CD4-positive, alpha-beta T cell treated with Interferon alpha-2 for 1 hour (primary cell): Measurements from ENCODE around the gene SLC6A11.

Source experiments
- DNase-seq, 2 donors: peaks; one replicate each; pipeline ENCODE4 v3.0.0-alpha.2; 2020 to 2022

Gene SLC6A11

DNA sequence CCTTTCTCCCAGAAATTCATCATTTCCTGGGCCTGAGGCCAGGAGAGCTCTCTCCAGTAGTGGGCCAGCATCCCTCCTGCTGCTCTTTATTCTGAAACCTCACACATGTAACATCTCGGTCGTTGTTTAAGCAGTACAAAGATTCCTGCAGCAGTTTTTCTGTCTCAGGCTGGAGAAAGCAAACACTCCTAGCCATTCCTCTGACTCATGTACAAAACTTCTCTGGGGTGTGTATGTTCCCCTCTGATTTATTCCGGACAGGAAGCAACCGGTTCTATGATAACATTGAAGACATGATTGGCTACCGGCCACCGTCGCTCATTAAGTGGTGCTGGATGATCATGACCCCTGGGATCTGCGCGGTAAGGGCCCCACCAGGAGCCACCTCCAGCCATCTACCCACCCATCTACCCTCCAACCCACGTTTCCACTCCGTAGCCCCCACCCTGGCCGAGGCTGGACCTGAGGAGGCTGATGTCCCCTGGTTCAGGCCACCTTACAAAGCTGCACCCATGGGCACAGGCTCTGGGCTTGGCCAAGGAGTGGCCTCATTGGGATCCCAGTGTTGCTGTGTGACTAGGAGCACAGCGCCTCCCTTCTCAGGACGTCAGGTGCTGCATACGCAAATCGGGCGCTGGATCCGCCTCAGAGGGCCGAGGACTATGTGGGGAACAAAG, 117.9 kb downstream of the SLC6A11 start:
- no peak for DNase-seq

DNA sequence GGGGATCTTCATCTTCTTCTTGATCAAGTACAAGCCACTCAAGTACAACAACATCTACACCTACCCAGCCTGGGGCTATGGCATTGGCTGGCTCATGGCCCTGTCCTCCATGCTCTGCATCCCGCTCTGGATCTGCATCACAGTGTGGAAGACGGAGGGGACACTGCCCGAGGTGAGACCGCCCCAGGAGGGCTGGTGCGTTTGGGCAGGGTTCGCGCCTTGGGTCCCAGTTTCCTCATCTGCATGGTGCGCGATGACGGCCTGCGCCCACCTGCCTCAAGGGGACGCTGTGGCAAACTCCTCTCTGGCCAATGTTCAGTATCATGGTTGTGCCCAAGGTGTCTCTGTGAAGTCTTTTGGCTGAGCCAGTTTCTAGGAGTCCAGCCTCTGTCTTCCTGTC, 119.0 kb downstream of the SLC6A11 start:
- DNase-seq = no peak

DNA sequence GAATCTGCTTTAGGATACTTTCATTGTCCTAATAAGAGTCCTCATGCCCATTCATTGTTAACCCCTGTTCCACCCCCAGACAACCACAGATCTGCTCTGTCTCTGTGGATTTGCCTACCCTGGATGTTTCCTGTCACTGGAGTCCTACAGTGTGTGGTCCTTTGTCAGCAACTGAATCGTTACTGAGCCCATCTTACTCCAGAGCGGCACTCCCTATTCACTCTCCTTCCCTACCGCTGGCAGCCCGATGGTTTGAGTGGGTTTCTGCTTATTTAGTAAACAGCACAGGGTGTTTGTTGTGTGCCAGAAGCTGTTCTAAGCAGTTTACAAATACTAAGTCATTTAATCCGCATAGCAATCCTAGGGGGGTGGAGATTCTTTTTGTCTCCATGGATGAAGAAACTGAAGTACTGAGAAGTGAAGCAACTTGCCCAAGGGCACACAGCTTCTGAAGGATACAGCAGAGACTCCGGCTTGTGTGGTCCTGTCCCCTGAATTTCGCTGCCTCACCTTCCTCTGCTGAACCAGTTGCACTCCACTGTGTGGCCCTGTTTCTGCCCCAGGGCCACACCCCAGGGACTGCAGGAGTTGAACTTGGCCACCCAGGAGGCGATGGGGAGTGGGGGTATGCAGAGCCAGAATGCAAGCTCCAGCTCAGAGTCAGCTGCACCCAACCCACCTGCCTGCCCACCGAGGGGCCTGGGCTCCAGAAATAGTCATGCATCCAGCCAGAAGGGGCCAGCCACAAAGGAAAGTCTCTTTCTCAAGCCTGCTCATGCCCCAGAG, 120.0 kb downstream of the SLC6A11 start:
- no peak for DNase-seq

DNA sequence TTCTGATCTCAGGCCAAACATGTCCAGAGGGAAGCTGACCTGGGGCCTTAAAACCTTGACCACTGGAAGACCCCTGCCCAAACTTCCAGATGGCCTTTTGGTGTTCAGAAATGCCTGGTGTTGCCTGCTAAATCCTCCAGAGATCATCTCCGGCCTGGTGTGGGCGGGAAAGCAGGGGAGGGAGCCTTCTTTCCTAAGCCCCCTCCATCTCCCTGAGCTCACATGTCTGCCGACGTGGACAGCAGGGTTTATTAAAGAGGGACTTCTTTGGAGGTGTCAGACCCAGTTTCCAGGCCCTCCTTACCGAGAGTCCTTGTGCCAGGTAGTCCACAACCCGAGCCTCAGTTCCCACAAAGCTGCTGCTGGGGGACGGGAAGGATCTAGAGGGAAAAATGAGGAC, 120.7 kb downstream of the SLC6A11 start:
- no peak for DNase-seq

DNA sequence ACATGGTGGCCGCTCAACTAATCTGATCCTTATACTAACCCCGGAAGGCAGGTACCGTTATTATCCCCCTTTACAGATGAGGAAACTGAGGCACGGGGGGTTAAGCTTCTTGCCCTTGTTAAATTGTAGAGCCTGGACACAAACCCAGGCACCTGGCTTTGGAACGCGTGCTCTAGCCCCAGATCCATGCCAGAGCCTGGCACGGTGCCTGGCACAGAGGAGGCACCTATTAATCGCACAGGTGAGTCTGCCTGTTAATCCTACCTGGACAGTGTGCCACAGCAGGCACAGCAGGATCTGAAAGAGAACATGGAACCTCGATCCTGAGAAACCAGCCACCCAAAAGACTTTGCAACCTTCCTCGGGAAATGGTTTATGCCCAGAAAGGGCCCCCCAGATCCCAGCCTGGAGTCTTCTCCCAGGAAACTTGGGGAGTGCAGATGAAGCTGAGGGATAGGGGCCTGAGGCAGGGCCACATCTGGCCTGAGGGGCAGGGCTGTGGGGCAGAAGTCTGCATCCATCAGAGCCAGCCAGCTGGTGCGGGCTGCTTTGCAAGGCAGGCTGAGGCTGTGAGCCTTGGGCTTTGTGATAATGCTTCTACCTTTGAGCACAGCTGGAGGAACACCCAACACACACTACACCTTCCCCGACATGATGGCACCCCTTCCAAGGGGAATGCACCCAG, 121.3 kb downstream of the SLC6A11 start:
- no peak for DNase-seq

DNA sequence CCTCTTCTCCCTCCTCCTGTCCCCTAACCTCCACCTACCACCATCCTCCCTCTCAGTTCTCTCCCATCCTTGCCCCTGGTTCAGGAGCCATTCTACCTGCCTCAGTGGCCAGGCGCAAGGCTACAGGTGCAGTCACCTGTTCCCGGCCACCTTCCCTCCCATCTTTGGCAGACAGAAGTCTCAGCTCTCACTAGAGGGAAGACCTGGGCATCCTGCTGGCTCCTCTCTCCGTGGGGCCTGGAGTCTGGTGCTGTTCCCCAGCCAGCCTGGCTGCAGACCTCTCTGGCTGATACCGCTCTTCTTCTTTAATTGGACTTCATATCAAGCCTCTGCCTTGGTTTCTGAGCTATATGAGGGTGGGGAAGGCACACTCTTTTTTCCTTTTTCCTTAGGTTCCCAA, 123.5 kb downstream of the SLC6A11 start:
- no peak for DNase-seq

DNA sequence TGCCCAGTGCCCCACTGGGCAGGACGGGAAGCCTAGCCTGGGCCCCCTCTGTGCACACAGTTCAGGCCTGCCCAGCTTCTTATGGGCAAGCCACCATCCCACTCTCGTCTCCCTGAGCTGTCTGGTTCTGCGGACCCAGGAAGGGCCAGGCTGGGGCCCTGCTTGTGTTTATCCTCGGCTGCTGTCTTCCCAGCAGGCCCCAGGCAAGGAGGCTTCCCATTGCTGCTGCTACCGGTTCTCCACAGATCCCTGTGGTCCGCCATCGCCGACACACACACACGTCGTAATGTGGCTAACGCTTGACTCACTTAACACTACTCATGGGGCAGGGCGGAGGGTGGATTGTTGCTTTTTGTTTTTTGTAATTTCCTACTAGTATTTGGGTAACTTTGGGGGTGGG, 124.1 kb downstream of the SLC6A11 start:
- DNase-seq = no peak

DNA sequence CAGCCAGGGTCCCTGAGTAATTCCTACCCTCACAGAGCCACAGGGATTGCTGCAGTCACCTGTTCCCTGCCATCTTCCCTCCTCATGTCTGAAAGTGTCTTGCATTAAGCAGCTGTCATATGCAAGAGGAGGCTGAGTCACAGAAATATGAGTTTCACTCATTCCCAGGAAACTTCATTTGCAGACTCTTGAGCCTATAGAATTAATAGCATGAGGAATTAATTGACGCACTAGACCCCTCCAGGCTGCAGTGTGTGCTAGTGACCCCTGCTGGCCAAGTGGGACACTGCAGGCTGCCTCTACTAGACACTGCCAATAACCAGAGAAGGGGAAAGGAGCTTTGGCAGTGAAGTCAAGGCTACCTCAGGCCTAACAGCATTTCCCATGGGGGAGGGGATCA, 125.9 kb downstream of the SLC6A11 start:
- DNase-seq = no peak

DNA sequence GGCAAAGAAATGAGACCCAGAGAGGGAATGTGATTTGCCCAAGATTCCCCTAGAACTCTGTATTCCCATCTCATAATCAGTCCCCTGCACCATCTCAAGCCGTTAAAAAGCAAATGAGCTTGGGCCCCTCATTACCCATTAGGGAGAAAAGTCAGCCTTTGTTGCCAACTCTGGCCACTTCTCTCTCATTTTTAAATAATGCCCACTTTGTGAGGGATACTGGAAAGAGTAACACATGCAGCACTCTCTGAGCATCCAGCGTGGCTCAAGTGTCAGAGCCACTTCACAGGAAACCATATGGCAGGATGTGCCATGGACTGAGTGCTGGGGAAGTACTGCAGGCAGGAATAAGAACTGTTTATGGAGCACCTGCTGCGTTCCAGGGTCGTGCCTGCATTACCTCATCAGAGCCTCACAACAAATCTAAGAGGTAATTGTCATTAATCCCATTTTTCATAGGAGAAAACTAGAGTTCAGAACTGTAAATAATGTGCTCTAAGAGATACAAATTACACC, 126.7 kb downstream of the SLC6A11 start:
- no peak for DNase-seq

DNA sequence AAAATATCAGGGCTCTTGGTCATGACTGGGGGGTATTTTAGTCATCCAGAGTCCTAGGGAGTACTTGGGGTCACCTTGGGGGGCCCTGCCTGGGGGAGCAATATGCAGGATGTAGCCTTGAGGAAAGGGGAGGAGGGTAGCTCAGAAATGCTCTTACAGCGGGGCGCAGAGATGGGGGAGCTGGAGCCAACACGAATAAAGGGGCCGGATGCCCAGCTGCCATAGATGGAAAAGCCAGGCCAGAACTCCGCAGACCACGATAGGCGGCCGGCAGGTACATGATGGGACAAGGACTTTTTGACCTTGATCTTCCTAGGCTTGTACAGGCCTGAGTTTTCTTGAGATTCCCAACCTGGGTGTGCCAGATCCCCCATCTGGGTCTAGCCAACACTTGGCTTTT, 128.8 kb downstream of the SLC6A11 start:
- DNase-seq = no peak

DNA sequence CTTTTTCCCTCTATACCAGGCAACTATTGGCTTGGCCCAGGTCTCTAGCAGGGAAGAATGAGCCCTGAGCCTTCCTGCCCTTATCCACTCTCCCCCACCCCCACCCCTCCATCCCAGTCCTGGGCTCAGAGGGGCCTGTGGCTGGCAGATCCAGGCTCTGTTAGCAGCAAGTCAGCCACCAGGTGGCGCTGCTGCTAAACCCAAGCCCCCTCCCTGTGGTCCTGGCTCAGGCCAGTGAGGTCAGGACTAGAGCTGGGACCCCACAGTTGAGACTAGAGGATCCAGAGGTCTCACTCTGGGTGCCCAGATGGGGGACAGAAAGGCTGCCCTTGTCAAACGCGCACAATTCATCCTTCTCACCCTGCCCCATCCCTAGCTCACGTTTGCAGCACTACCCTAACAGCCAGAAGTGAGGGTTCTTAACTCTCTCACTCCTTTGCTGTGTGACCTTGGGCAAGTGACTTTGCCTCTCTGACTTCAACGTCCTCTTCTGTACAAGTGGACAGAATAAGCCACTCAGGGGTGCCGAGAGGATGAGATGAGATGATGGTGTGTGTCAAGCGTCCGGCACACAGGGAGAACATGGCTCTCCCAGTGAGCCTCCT, 129.8 kb downstream of the SLC6A11 start:
- DNase-seq = peak; percentile 10 to 30

DNA sequence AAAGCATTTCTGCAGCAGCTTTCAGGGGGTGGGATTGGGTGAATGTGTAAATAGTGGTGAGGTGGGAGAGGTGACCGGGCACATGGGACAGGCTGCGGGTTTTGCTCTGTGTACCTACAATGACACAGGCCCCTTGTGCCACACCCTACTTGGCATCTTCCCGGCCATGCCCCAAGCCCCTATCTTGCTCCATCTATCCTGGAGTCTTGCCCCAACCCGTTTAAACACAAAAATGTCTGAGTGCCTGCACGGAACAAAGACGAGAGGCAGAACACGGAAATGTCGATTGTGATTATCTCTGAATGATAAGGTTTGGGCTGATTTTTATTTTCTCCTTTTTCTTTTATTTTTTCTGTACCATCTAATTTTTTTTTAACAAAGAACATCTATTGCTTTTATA, 130.5 kb downstream of the SLC6A11 start:
- DNase-seq = no peak

DNA sequence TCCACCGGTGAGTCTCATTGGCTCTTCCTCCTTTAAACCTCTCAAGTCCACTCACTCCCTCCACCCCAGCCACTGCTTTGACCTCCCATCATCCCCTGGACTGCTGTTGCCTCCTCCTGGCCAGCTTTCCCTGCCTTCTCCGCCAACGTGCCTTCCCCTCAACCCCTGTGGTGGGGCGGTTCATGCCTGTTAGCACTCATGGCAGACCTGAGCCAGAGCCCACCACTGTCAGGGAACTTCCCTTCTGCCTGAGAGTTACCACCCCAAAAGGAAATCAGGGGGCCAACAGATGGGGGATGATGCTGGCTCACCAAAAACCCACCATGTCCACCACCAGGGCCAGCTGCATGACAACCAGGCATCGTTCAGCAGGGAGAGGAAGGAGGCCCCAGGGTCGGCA, 132.3 kb downstream of the SLC6A11 start:
- no peak for DNase-seq

DNA sequence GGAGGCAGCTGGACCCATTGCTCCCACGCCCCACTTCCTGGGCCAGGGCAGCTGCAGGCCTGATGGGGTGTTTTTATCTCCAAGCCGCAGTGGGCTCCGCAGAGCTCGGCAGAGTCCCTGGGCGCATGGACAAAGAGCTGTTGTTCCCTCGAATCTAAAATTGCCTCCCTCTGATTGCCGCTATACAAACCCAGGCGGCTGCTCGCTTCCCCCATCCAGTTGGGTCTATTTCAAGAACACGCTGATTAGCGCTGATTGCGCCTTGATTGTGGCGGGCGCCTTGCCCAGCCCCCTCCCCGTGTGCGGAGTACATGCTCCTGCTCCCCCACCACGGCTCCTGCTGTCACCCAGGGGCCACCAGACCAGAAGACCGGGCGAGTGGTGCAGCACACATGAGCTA, 133.2 kb downstream of the SLC6A11 start:
- DNase-seq = no peak

DNA sequence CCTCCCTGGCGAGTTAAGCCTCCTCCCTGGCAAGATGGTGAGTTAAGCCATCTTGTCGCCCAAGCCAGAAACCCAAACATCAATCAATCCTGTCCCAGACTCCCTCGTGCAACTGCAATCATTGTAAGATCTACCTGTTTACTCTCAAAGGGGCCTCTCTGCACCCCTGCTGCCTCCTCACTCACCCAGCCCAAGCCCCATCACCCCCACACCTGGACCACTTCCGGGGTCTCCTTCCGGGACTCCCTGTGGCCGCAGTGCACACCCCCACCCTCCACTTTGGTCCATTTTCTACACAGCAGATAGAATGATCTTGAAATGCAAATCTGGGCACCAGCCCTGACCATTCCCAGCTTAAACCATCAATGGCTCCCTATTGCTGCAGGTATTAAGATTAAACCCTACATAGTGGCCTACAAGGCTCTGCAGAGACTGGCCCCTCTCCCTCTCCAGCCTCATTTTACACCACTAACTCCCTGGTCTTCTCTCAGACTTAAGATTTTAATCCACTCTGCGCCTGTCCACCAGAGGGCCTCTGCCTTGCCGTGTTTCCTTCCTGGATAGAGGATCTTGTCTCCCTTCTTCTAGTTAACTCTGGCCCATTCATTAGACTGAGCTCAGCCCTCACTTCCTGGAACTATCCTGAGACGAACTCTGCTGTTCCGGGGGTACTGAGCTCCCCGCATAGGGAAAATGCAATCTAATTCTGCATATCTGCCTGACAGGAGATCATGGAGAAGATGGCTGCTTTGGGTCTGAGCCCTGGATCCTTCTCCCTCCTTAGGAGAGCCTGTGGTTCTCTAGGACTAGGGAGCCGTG, 134.7 kb downstream of the SLC6A11 start:
- no peak for DNase-seq

DNA sequence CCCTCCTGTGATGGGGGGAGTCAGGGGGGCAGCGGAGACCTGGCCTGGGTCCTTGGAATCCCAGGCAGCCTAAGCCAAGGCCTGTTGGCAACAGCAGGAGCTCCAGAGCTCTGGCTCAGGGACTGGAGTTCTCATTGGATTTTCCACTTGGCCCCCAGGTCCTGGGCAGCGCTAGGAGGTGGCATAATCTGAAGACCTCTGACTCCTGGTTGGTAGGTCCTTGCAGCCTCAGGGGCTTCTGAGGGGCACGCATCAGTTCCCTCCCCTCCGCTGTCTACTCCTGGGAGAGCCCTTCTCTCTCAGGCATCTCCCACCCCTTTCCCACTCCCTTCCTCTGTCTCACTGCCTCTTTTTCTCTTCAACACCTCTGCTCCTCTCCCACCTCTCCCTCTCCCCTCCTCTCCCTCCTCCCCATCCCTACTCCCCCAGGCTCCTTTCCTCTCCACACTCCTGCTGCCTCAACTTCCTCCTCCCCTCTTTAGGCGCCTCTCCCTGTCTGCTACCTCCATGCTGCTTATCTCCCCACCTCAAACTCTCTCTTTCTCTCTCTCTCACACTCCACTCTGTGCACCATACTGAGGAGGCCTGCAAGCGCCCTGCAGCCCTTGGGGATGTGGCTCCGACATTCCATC, 135.4 kb downstream of the SLC6A11 start:
- no peak for DNase-seq

DNA sequence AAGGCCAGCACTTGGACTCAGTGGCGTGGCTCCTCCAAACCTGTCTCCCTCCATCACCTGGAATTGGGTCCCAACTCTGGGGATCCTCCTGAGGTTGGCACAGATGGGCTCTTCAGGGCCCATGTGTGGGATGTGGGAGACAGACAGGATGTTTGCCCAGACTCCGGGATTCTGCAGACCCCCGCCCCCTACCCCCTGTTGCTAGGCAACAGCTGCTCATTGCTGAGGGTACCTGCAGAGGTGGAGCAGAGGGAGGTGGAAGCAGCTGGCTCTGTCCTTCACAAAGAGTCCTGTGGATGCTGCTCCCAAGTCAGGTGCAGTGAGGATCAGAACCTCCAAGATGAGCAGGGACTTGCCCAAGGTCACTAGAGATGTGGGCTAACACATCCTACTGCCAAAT, 136.5 kb downstream of the SLC6A11 start:
- DNase-seq = no peak

DNA sequence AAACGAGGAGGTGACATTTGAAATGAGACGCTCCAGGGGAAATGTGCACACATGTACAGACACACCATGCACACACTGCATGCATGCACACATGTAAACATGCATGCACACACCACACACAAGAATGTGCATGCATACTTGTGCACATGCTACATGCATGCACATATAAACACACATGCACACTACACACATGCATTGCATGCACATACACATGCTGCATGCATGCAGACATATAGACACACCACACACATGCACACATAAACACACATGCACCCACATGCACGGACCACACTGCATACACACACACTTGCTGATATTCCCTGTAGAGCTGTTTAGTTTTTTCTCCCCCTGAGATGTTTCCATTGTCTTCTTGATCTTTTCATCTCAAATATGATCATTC, 138.7 kb downstream of the SLC6A11 start:
- DNase-seq = no peak

DNA sequence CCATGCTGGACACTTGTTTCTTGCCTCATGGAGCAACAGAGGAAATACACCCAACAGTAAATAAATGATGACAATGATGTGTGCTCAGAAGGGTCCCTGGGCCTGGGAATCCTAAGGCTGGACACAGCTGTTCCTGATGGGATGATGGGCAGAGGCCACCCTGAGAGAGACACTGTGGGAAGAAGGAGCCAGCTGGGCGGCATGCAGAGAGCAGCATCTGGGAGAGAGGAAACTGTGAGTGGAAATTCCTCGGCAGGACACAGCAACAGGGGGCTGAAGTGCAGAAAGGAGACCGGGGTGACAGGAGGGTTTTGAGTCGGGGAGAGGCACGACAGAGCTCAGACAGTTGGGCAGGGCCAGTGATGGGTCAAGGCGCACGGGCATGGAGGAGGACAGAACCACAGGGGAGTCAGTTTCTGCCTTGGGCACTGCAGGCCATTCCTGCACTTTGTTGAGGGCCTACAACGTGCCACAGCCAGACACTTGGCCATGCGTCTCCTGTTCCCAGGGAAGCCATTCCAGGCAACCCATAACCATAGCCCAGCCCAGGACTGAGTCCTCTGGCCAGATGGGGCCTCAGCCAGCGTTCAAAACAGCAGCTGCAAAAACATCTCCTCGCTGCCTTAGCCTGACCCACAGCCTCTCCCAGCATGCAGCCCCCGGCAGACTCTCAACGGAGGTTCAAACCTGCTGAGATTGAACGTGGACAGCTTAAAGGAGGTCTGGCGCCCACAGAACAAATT, 139.9 kb downstream of the SLC6A11 start:
- DNase-seq = no peak

DNA sequence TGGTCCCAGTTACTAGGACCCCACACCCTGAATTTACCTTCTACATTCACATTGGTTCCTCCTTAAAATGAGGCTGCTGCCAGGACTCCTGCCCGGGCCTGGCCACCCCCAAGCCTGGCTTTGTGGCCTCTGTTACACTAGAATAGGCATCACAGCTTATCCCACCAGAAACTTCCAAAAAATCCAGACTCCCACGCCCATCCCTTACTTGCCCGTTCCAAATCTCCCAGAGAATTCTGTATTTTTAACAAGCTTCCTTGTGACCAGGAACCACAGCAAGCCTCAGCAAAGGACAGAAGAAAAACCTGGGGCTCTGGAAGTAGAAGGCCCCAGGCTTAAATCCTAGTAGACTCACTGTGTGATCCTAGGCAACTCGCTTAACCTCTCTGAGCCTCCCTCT, 140.5 kb downstream of the SLC6A11 start:
- no peak for DNase-seq

DNA sequence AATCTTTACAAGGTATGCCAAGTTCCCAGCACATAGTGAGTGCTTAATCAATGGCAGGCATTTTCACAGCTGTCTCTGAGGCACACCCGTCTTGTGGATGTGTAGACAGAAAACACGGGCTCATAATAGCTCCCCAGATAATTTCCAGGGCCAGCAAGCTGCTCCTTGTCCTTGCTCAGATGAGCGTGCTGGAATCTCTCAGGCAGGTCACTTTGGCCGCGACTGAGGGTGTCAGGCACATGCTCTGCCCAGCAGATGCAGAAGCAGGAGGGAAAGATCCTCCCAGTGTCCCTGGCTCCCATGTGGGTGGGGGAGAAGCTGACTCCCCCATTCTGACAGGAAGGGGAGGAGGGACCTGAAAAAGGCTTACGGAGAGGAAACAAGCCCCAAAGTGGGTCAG, 141.0 kb downstream of the SLC6A11 start:
- DNase-seq = no peak
